K562 (cell line): ENCODE measurements around the gene CYSTM1. TPM values are rescaled to one million over a fixed set of nuclear protein-coding genes. Genes with fewer than 3 reads are reported as not detected.

Experiments used
- CHD7 ChIP-seq: fragments of 200-600 bp; sonication (generic); IDR thresholded peaks from one replicate; pipeline ENCODE4 v1.6.1; 2012; ENCODE audit warnings: mild to moderate bottlenecking, low read depth, low read length, inconsistent platforms
- E2F3 ChIP-seq: fragments of 250-450 bp; sonication (Bioruptor Pico); IDR thresholded peaks from 2 replicates; pipeline ENCODE4 v1.4.0; 2020; ENCODE audit warnings: mild to moderate bottlenecking
- FOSL1 ChIP-seq: fragments of 200-800 bp; sonication (Bioruptor generic); conservative IDR thresholded peaks from 2 replicates; pipeline ENCODE4 v1.6.1; 2016; ENCODE audit warnings: missing genetic modification characterization, missing compliant biosample characterization
- GTF2B ChIP-seq: IDR thresholded peaks from 2 replicates; pipeline ENCODE4 v1.6.1; 2011; ENCODE audit not compliant: insufficient read length; ENCODE audit errors: extremely low read depth
- HDAC8 ChIP-seq: fragments of 450-650 bp; IDR thresholded peaks from 2 replicates; pipeline ENCODE4 v1.6.1; 2016; ENCODE audit warnings: mild to moderate bottlenecking, missing genetic modification characterization, moderate library complexity, missing compliant biosample characterization
- MXD1 ChIP-seq: fragments of 250-450 bp; sonication (Bioruptor Pico); IDR thresholded peaks from 2 replicates; pipeline ENCODE4 v1.8.0; 2021; ENCODE audit warnings: borderline replicate concordance, mild to moderate bottlenecking, moderate library complexity; ENCODE audit not compliant: poor library complexity, severe bottlenecking
- NKRF ChIP-seq: fragments of 450-650 bp; IDR thresholded peaks from 2 replicates; pipeline ENCODE4 v1.6.1; 2016; ENCODE audit warnings: borderline replicate concordance
- PTBP1 ChIP-seq: fragments of 200-400 bp; formaldehyde crosslinking; IDR thresholded peaks from 2 replicates; pipeline ENCODE4 v1.6.1; 2017; ENCODE audit warnings: low read depth, low read length
- SIRT6 ChIP-seq: IDR thresholded peaks from one replicate; pipeline ENCODE4 v1.6.1; 2012; ENCODE audit warnings: low read depth, mild to moderate bottlenecking, control low read depth, inconsistent platforms, low read length, moderate library complexity
- SMARCA4 ChIP-seq: fragments of 450-650 bp; IDR thresholded peaks from 2 replicates; pipeline ENCODE4 v1.6.1; 2016
- SMARCE1 ChIP-seq: fragments of 450-650 bp; IDR thresholded peaks from 2 replicates; pipeline ENCODE4 v1.7.1; 2016; ENCODE audit warnings: mild to moderate bottlenecking
- XRCC5 ChIP-seq: fragments of 200-400 bp; formaldehyde crosslinking; IDR thresholded peaks from 2 replicates; pipeline ENCODE4 v1.6.1; 2017; ENCODE audit warnings: low read depth, mild to moderate bottlenecking, low read length
- ZKSCAN8 ChIP-seq: fragments of 200-800 bp; sonication (Bioruptor generic); IDR thresholded peaks from 2 replicates; pipeline ENCODE4 v1.6.1; 2016; ENCODE audit warnings: missing genetic modification characterization, missing compliant biosample characterization
- ZNF232 ChIP-seq: sonication (generic); formaldehyde crosslinking; IDR thresholded peaks from 2 replicates; pipeline ENCODE4 v1.8.0; 2022; ENCODE audit warnings: mild to moderate bottlenecking, missing genetic modification reagents
- polyA plus RNA-seq, 8 experiments: library from polyadenylated mRNA; depleted of rRNA in 4 of 8; stranded (reverse) in 5 of 8; unstranded in 3 of 8; fragments of >200 nt; fragmentation: Nextera tagmentation in 2 of 8; fragmentation: Illumina TruSeq in 1 of 8; extraction: Ambion mirVana in 2 of 8; extraction: Trizol in 1 of 8; gene quantifications; 2 replicates each; pipeline versions ENCODE4 v1.2.1 to v1.2.3, GENCODE V29; 2011 to 2014; ENCODE audit warnings: inconsistent platforms in 1 of 8, missing spikeins in 1 of 8
- total RNA-seq, 7 experiments: library from RNA; depleted of rRNA in 6 of 7; stranded (reverse); fragments of >200 nt in 6 of 7; fragmentation: Illumina TruSeq in 2 of 7; extraction: Trizol in 2 of 7; gene quantifications; 2 replicates each; pipeline versions ENCODE4 v1.2.1 to v1.2.3, GENCODE V29; 2011 to 2021; ENCODE audit warnings: low replicate concordance in 1 of 7

Gene CYSTM1
- total and polyA plus RNA-seq, 9 of the 15 experiments (the other 6 are each of a cell fraction or from before 2014, with no cell fraction given), result 76.1 to 422 (median 108) TPM

- TF ChIP-seq MXD1 (CRISPR knock-in tag), result no peak
- TF ChIP-seq SMARCE1, result peak; percentile 65; the same call in 1 of the 2 replicates
- no peak for TF ChIP-seq PTBP1
- TF ChIP-seq SMARCA4, result peak; percentile 44; the same call in 1 of the 2 replicates
- no peak for TF ChIP-seq SIRT6
- TF ChIP-seq ZKSCAN8 (CRISPR knock-in tag), result no peak
- TF ChIP-seq XRCC5, result no peak
- no peak for TF ChIP-seq HDAC8 (tag)
- TF ChIP-seq E2F3 (CRISPR knock-in tag), result no peak
- 0 out of 2 replicates have a peak, but pooled peaks have one; percentile 10 for TF ChIP-seq FOSL1 (tag)
- TF ChIP-seq GTF2B, result no peak
- TF ChIP-seq CHD7, result no peak
- no peak for TF ChIP-seq NKRF
- TF ChIP-seq ZNF232 (CRISPR knock-in tag), result no peak
Measured at GRCh38 chr5:140186267-140186671, 11.3 kb downstream of the CYSTM1 start (continued).
